Activated CD4-positive, alpha-beta memory T cell treated with anti-CD3 and anti-CD28 coated beads for 36 hours (primary cell): ENCODE data around the gene CPVL. TPM values are rescaled to one million over a fixed set of nuclear protein-coding genes. Genes with fewer than 3 reads are reported as not detected.

Experiments used
- CTCF ChIA-PET: fragments of 350-600 bp; sonication (Branson Sonifier 250); formaldehyde crosslinking; loops from one replicate; lab custom pipeline; 2021; ENCODE audit warnings: antibody characterized with exemption, inconsistent platforms; lab: Charles Lee
- POLR2A ChIA-PET: fragments of 350-600 bp; sonication (Branson Sonifier 250); formaldehyde crosslinking; loops from one replicate; lab custom pipeline; 2021; ENCODE audit warnings: antibody characterized with exemption; lab: Charles Lee
- DNase-seq: peaks from one replicate; pipeline ENCODE4 v3.0.0-alpha.2; 2020
- H3K27ac Mint-ChIP-seq: one replicate; pipeline ENCODE4 v1.8.0; 2021; ENCODE audit warnings: mixed read lengths
- H3K27me3 Mint-ChIP-seq: one replicate; pipeline ENCODE4 v1.8.0; 2021; ENCODE audit warnings: mixed read lengths
- H3K36me3 Mint-ChIP-seq: one replicate; pipeline ENCODE4 v1.8.0; 2021; ENCODE audit warnings: mixed read lengths
- H3K4me1 Mint-ChIP-seq: one replicate; pipeline ENCODE4 v1.8.0; 2021; ENCODE audit warnings: low read depth, mixed read lengths
- H3K4me3 Mint-ChIP-seq: one replicate; pipeline ENCODE4 v1.8.0; 2021; ENCODE audit warnings: mild to moderate bottlenecking, mixed read lengths
- H3K9me3 Mint-ChIP-seq: one replicate; pipeline ENCODE4 v1.8.0; 2021; ENCODE audit warnings: mixed read lengths
- intact Hi-C: fragments of 100-400 bp; cut with micrococcal nuclease; formaldehyde crosslinking; loops from one replicate; pipeline ENCODE4 v1.15.1; 2023
- total RNA-seq, 2 experiments: library from RNA; stranded (reverse); gene quantifications; one replicate each; pipeline ENCODE4 v1.2.3, GENCODE V29; 2021

Gene CPVL
- total RNA-seq, 2 experiments from 2014 or later: not detected

DNA sequence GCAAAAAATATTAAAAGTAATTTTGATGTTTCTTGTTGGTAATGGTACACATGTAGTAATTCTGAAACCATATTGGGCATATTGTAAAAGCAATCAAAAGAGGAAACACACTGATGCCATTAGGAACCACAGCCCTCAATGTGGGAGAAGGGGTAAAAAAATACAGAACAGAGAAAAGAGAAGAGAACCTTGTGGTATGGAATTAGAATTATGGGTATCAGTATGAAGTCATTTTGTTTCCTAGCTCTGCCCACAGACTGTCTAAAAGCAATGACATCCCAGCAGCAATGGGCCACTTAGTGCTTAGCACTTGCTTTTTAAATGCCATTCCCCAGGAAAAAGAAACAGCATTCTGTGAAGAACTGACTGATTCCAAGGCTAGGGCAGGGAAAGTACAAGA, 61.5 kb downstream of the CPVL start:
- no peak for DNase-seq
- no peak overlapping the region for H3K4me3 Mint-ChIP-seq
- H3K27me3 Mint-ChIP-seq: peaks cover 6% of the 10 kb centered on the region
- no peaks in the 10 kb centered on the region for H3K36me3 Mint-ChIP-seq
- POLR2A ChIA-PET: no interaction called here
- H3K27ac Mint-ChIP-seq: no peak overlapping the region
- intact Hi-C loops: loop anchor here (5.0 kb wide), 1 partner anchor 48 kb away; no protein-coding TSS in a partner anchor
- CTCF ChIA-PET: no interaction called here
- no peaks in the 10 kb centered on the region for H3K4me1 Mint-ChIP-seq
- H3K9me3 Mint-ChIP-seq: no peaks in the 10 kb centered on the region

DNA sequence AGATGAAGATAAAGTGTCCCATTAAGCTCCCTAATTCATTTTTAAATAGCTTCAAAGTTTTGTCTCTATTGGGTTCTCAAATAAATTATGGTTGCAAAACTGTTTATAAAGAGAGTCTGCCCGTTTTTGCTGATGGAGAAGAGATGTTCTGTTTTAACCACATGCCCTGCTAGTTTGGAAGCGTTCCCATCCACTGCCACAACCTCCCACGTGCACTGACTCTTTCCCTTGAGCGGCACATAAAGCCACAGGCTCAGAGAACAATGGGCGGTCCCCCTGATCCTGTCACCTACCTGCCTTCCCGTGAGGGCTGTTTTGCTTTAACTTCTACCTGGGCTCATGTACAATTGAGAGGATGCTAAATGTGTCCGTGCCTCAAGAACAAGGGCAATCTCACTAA, 65.5 kb downstream of the CPVL start:
- no peaks in the 10 kb centered on the region for H3K9me3 Mint-ChIP-seq
- H3K4me3 Mint-ChIP-seq: no peak overlapping the region
- CTCF ChIA-PET: interaction anchor here (1.2 to 1.6 kb wide), 3 partner anchors 11 to 159 kb away, joined by 4 to 6 read pairs (median 5); no protein-coding TSS in a partner anchor
- H3K36me3 Mint-ChIP-seq: no peaks in the 10 kb centered on the region
- H3K27me3 Mint-ChIP-seq: peaks cover 2% of the 10 kb centered on the region
- H3K27ac Mint-ChIP-seq: no peak overlapping the region
- DNase-seq: no peak
- intact Hi-C loops: no loop called here
- no peaks in the 10 kb centered on the region for H3K4me1 Mint-ChIP-seq
- POLR2A ChIA-PET: no interaction called here

DNA sequence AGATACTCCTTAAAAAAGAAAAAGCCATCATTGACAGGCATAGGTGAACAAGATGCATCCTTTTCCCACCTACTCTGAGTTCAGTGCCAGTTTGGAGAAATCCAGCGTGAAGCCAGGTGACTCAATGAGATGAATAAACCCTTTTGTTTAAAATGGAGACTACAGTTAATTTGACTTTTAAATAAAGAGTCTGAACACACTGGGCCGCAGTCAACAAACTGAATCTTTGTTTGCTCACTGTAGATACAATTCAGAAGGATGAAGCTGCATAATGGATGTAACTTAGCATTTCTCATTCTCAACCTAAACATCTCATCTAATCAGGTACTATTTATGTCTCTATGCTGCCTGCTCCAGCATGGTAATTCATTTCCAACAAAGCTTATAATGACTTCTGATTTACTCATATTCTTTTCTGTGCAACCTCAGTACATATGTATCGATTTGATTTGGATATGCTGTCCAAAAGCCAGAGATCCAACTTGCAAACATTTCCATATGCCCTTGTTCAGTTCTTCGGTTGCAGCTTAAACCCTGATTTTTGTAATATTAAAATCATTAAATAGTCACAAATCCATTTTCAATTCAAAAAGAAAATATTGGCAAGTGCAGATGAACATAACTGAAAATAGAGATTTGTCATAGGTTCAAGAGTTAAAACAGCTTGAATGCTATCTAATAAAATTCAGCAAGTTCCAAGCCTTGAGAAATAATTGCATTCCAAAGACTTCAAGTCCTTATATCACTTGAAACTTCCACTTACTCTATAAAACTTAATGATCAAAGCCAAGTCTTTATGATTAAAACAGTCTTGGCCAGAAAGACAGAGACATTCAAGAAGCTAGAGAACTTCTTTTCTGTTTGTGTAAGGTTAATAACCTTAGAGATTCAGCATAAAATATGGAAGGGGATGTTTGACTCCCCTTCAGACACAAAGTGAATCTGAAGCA, 67.8 kb downstream of the CPVL start:
- intact Hi-C loops: loop anchor here (10.0 kb wide), 1 partner anchor 1534 kb away; no protein-coding TSS in a partner anchor
- Mint-ChIP-seq H3K4me3 (no peak overlapping the region), H3K27me3 (no peaks in the 10 kb centered on the region), H3K36me3 (no peaks in the 10 kb centered on the region), H3K9me3 (no peaks in the 10 kb centered on the region), H3K27ac (no peak overlapping the region), H3K4me1 (no peaks in the 10 kb centered on the region)
- no peak for DNase-seq
- ChIA-PET POLR2A (no interaction called here), CTCF (interaction anchor here (1.3 kb wide), 1 partner anchor 156 kb away, joined by 4 read pairs; no protein-coding TSS in a partner anchor)

DNA sequence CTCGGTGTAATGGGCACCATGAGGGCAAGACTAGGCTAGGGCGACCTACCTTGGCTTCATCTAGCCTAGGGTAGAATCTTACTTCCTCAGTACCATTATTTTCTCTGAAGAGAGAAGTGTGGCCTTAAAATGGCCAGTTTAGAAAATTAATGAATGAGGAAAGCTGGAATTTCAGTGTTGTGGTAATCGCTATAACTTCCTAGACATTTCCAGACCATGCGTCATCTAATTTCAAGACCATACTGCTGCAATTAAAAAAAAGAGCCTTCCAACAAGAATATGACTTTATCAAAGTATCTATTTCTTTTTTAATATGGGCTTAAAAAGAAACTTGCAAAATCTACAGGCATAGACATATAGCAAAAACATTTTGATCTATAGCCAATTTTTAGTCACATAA, 68.5 kb downstream of the CPVL start:
- ChIA-PET POLR2A (no interaction called here), CTCF (interaction anchor here (0.6 to 1.3 kb wide), 4 partner anchors 13 to 184 kb away, joined by 3 to 4 read pairs (median 3); no protein-coding TSS in a partner anchor)
- Mint-ChIP-seq H3K27me3 (no peaks in the 10 kb centered on the region), H3K27ac (no peak overlapping the region), H3K9me3 (no peaks in the 10 kb centered on the region), H3K36me3 (no peaks in the 10 kb centered on the region), H3K4me3 (no peak overlapping the region), H3K4me1 (no peaks in the 10 kb centered on the region)
- intact Hi-C loops: loop anchor here (10.0 kb wide), 1 partner anchor 1533 kb away; no protein-coding TSS in a partner anchor
- no peak for DNase-seq

DNA sequence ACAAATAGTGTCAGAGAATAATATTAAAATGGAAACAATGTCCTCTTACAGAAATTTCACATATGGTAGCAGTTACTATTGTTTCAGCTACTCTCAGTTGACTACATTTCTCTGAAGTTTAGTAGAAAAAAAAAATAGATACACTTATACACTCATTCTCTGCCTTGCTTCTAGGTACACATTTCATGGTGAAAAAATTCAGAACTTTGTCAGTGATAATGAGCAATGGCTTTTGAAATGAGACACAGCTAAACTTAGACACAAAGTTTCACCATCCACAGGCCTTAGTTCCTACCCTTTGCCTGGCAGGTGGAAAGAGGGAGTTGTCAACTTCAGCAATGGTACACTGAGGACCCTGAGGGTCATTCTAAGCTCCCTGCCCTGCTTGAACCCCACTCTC, 69.2 kb downstream of the CPVL start:
- no peak for DNase-seq

DNA sequence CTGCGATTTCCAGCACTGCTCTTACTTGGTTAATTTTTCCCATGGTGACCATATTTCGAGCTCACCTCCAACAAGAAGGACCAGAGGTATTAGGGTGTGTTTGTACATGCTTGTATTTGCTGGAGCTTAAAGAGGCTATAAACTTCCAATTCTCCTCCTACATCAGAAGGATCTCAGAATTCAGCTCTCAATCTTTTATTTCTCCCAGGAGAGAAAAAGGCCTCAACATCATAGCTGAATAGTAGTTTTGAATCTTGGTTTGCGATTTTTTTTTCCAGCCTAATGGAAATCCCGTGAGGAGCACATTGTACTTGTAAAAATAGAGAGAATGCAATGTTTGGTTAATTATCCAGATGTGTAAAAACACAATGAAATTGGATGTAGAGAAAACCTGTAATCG, 69.7 kb downstream of the CPVL start:
- Mint-ChIP-seq H3K4me1 (no peaks in the 10 kb centered on the region), H3K4me3 (no peak overlapping the region), H3K36me3 (no peaks in the 10 kb centered on the region), H3K9me3 (no peaks in the 10 kb centered on the region), H3K27me3 (no peaks in the 10 kb centered on the region), H3K27ac (no peak overlapping the region)
- ChIA-PET CTCF (interaction anchor here (0.7 to 1.6 kb wide), 4 partner anchors 30 to 1701 kb away, joined by 3 to 5 read pairs (median 4); no protein-coding TSS in a partner anchor), POLR2A (no interaction called here)
- no peak for DNase-seq
- intact Hi-C loops: loop anchor here (10.0 kb wide), 1 partner anchor 1532 kb away; no protein-coding TSS in a partner anchor

More for the DNA sequence above, 69.2 kb downstream of the CPVL start:
- POLR2A ChIA-PET: no interaction called here
- H3K4me1 Mint-ChIP-seq: no peaks in the 10 kb centered on the region
- CTCF ChIA-PET: interaction anchor here (0.6 to 1.6 kb wide), 5 partner anchors 14 to 183 kb away, joined by 3 to 5 read pairs (median 3); no protein-coding TSS in a partner anchor
- no peaks in the 10 kb centered on the region for H3K36me3 Mint-ChIP-seq
- no peaks in the 10 kb centered on the region for H3K27me3 Mint-ChIP-seq
- no peak overlapping the region for H3K4me3 Mint-ChIP-seq
- no peaks in the 10 kb centered on the region for H3K9me3 Mint-ChIP-seq
- H3K27ac Mint-ChIP-seq: no peak overlapping the region
- intact Hi-C loops: loop anchor here (10.0 kb wide), 1 partner anchor 1532 kb away; no protein-coding TSS in a partner anchor

DNA sequence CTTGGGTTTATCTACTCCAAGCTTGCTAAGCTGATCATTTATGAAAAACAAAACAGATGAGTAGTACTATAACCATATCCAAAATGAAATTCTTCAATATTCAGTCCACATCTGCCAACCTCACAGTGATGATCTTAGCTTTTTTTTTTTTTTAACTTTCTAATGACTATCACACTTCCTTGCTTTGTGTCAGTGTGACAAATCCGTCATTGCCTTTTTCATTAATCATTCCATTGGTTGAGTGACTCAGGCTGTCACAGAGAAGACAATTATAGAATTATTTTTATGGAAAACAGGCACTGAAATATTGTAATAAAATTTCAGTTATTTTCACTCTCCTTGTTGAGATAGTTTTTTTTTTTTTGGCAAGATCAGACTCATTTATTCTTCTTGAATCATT, 70.7 kb downstream of the CPVL start:
- POLR2A ChIA-PET: no interaction called here
- H3K9me3 Mint-ChIP-seq: no peaks in the 10 kb centered on the region

DNA sequence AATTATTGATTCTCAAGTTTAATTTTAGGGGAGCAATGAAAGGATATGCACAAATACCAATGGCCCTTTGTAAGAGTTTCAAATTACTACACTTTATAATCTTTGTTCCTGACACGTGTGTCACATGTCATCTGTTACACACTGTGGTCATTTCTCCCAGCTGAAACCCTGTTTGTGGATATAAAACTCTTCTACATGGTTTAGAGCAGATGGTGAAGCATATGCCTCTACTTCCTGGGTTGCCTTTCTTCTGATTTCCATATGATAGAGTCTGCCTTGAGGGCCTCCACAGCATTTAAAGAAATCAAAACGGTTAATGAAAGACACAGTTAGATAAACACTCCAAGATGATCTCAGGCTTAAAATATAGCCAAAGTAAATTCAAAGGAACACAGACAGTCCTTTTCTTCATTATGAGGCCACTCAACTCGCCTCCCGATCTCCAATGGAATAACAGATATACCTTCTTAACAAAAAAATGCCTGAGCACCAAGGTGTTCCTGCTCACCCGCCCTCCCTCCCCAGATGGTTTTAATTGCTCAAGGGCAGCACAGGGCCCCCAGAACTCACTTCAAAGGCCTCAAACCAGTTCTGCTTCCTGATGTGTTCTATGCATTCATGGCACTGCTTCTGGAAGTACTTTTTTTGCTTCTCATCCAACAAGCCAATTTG, 75.0 kb downstream of the CPVL start:
- Mint-ChIP-seq H3K4me3 (no peak overlapping the region), H3K27ac (no peak overlapping the region), H3K4me1 (no peaks in the 10 kb centered on the region), H3K9me3 (no peaks in the 10 kb centered on the region), H3K36me3 (no peaks in the 10 kb centered on the region), H3K27me3 (no peaks in the 10 kb centered on the region)
- CTCF ChIA-PET: no interaction called here
- POLR2A ChIA-PET: no interaction called here
- no peak for DNase-seq
- intact Hi-C loops: loop anchor here (10.0 kb wide), 1 partner anchor 1527 kb away; no protein-coding TSS in a partner anchor

More for the DNA sequence above, 70.7 kb downstream of the CPVL start:
- Mint-ChIP-seq H3K4me1 (no peaks in the 10 kb centered on the region), H3K36me3 (no peaks in the 10 kb centered on the region), H3K4me3 (no peak overlapping the region), H3K27me3 (no peaks in the 10 kb centered on the region), H3K27ac (no peak overlapping the region)
- intact Hi-C loops: loop anchor here (10.0 kb wide), 1 partner anchor 1531 kb away; no protein-coding TSS in a partner anchor
- CTCF ChIA-PET: interaction anchor here (0.8 to 1.2 kb wide), 2 partner anchors 149 to 153 kb away, joined by 3 to 5 read pairs; no protein-coding TSS in a partner anchor
- no peak for DNase-seq

DNA sequence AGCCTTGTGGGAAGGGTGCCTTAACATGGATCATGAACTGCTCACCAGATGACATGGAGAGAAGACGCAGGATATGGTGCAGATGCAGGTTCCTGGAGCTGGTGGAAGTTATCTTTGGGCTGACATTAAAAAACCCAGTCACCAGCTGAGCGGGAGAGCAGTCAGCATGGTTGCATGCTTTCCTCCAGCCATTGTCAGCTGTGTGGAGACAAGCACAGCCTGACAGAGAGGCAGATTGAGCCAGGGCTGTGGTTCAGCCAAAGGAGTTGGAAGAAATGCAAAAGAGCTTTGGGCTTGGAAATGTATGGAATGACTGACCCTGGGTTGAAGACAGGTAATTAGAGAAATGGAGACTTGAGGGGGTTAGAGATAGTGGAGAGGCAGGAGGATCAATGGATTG, 79.7 kb downstream of the CPVL start:
- DNase-seq: no peak
- no peak overlapping the region for H3K4me3 Mint-ChIP-seq
- H3K9me3 Mint-ChIP-seq: no peaks in the 10 kb centered on the region
- H3K36me3 Mint-ChIP-seq: no peaks in the 10 kb centered on the region
- H3K4me1 Mint-ChIP-seq: no peaks in the 10 kb centered on the region
- CTCF ChIA-PET: interaction anchor here (1.5 kb wide), 1 partner anchor 145 kb away, joined by 5 read pairs; no protein-coding TSS in a partner anchor
- POLR2A ChIA-PET: no interaction called here
- intact Hi-C loops: no loop called here
- no peak overlapping the region for H3K27ac Mint-ChIP-seq
- peaks cover 6% of the 10 kb centered on the region for H3K27me3 Mint-ChIP-seq

DNA sequence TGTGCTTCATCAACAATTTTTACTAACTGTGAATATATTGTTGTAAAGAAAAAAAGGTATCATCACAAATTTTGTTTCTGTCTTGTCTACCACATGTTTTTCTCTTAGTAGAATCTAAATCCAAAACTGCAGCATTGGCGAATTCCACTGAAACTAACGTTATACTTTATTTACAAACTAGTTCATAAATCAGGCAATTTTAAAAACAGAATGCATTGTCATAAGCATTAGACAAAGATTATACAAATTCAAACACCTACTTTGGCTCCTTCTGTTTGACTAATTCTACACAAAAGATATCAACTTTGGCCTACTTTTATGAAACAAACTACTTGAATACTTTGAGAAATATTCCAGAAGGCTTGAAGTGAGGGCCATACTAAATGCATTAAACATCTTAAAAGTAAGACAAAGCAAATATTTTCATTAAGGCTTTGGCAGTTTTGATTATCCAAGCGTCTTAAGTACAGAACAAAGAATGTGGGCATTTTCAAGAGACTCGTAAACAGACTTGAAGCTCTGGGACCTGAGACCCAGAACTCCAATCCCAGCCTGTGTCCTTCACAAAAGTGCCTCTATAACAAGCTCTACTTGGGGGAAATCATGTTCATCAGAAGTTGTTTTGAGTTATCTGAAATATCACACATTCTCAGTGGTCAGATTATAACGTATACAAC, 81.0 kb downstream of the CPVL start:
- ChIA-PET CTCF (no interaction called here), POLR2A (no interaction called here)
- no peak for DNase-seq
- Mint-ChIP-seq H3K27me3 (peaks cover 6% of the 10 kb centered on the region), H3K4me1 (no peaks in the 10 kb centered on the region), H3K36me3 (no peaks in the 10 kb centered on the region), H3K9me3 (no peaks in the 10 kb centered on the region), H3K4me3 (no peak overlapping the region), H3K27ac (no peak overlapping the region)
- intact Hi-C loops: no loop called here

DNA sequence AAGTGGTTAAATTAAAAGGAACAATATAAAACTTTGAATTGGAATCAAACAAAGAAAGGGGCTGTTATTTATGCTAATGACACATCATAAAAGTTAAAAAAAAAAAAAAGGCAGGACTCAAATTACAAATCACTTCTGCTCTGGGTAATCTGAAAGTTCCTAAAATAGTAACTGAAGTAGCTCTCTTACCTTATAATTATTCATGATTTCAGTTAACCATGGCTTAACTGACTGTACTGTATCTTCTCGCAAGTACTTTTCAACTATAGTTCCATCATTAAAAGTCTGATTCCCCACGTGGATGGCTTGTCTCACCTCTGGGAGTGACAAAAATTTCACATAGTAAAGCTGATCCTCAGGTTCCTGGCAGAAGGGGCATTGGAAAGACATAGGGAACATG, 82.5 kb downstream of the CPVL start:
- Mint-ChIP-seq H3K9me3 (peaks cover 3% of the 10 kb centered on the region), H3K27ac (no peak overlapping the region), H3K4me3 (no peak overlapping the region), H3K4me1 (no peaks in the 10 kb centered on the region), H3K27me3 (peaks cover 6% of the 10 kb centered on the region), H3K36me3 (no peaks in the 10 kb centered on the region)
- POLR2A ChIA-PET: no interaction called here
- DNase-seq: no peak
- CTCF ChIA-PET: no interaction called here
- intact Hi-C loops: no loop called here
